Neural cell (in vitro differentiated cells): ENCODE results near the gene CAPN9. TPM values are rescaled to one million over a fixed set of nuclear protein-coding genes. Genes with fewer than 3 reads are reported as not detected.

Source experiments
- H2AFZ ChIP-seq: fragments of 200-600, 300-800 bp; sonication (generic), shearing (Covaris generic); 2 replicates; pipeline ENCODE4 v1.6.0; 2014; ENCODE audit warnings: low read depth, mild to moderate bottlenecking, antibody characterized with exemption, low read length, moderate library complexity
- H3F3A ChIP-seq: fragments of 200-600 bp; shearing (Covaris generic); 2 replicates; pipeline ENCODE4 v1.6.1; 2016; ENCODE audit warnings: mild to moderate bottlenecking, moderate library complexity, mixed read lengths, antibody characterized with exemption, low read length; ENCODE audit not compliant: insufficient read depth, poor library complexity, severe bottlenecking
- H3K27ac ChIP-seq: fragments of 200-600, 300-800 bp; sonication (generic), shearing (Covaris generic); 2 replicates; pipeline ENCODE4 v1.5.1; 2014; ENCODE audit warnings: mild to moderate bottlenecking, low read length, moderate library complexity
- H3K27me3 ChIP-seq: fragments of 300-800, 200-600 bp; sonication (generic), shearing (Covaris generic); 2 replicates; pipeline ENCODE4 v1.6.0; 2014; ENCODE audit warnings: mild to moderate bottlenecking, low read depth, low read length, moderate library complexity; ENCODE audit not compliant: insufficient read depth
- H3K36me3 ChIP-seq: fragments of 300-800, 200-600 bp; sonication (generic), shearing (Covaris generic); 2 replicates; pipeline ENCODE4 v1.5.1; 2014; ENCODE audit warnings: mild to moderate bottlenecking, antibody characterized with exemption, low read length, moderate library complexity; ENCODE audit not compliant: insufficient read depth
- H3K4me2 ChIP-seq: fragments of 300-800, 200-600 bp; sonication (generic), shearing (Covaris generic); 2 replicates; pipeline ENCODE4 v1.6.0; 2014; ENCODE audit warnings: mild to moderate bottlenecking, low read length
- H3K4me3 ChIP-seq: fragments of 300-800, 200-600 bp; sonication (generic), shearing (Covaris generic); 2 replicates; pipeline ENCODE4 v1.5.1; 2014; ENCODE audit warnings: mild to moderate bottlenecking, low read length, moderate library complexity
- H3K79me2 ChIP-seq: fragments of 200-600 bp; shearing (Covaris generic); replicated peaks from 2 replicates; pipeline ENCODE4 v1.6.0; 2014; ENCODE audit warnings: mild to moderate bottlenecking, low read length, moderate library complexity; ENCODE audit not compliant: insufficient read depth
- H3K9ac ChIP-seq: fragments of 300-800, 200-600 bp; sonication (generic), shearing (Covaris generic); 2 replicates; pipeline ENCODE4 v1.6.1; 2016; ENCODE audit warnings: mild to moderate bottlenecking, low read length, mixed read lengths
- H3K9me2 ChIP-seq: fragments of 200-600 bp; shearing (Covaris generic); 2 replicates; pipeline ENCODE4 v1.6.1; 2016; ENCODE audit warnings: mild to moderate bottlenecking, low read length, mixed read lengths; ENCODE audit not compliant: insufficient read depth
- H3K9me3 ChIP-seq: fragments of 200-600, 300-800 bp; sonication (generic), shearing (Covaris generic); 2 replicates; pipeline ENCODE4 v1.6.1; 2016; ENCODE audit warnings: mild to moderate bottlenecking, mixed run types, low read length, moderate library complexity, mixed read lengths
- H4K20me1 ChIP-seq: fragments of 200-600 bp; shearing (Covaris generic); 2 replicates; pipeline ENCODE4 v1.6.1; 2016; ENCODE audit warnings: mild to moderate bottlenecking, mixed run types; ENCODE audit not compliant: insufficient read depth
- EP300 ChIP-seq: fragments of 450-650 bp; conservative IDR thresholded peaks from 2 replicates; pipeline ENCODE4 v1.6.1; 2014; ENCODE audit warnings: antibody characterized with exemption, mild to moderate bottlenecking, moderate library complexity; ENCODE audit not compliant: poor library complexity, severe bottlenecking
- EZH2 ChIP-seq: fragments of 200-600, 300-800 bp; shearing (Covaris generic), sonication (generic); IDR thresholded peaks from 2 replicates; pipeline ENCODE4 v1.6.1; 2014; ENCODE audit warnings: antibody characterized with exemption, low read length, borderline replicate concordance, mild to moderate bottlenecking; ENCODE audit not compliant: insufficient read depth, poor library complexity, severe bottlenecking
- MXI1 ChIP-seq: fragments of 450-650 bp; conservative IDR thresholded peaks from 2 replicates; pipeline ENCODE4 v1.6.1; 2014; ENCODE audit warnings: antibody characterized with exemption, mild to moderate bottlenecking; ENCODE audit not compliant: poor library complexity, severe bottlenecking
- POLR2AphosphoS5 ChIP-seq: IDR thresholded peaks from 2 replicates; pipeline ENCODE4 v1.6.1; 2012
- RAD21 ChIP-seq: fragments of 450-650 bp; conservative IDR thresholded peaks from 2 replicates; pipeline ENCODE4 v1.6.1; 2014; ENCODE audit warnings: antibody characterized with exemption, mild to moderate bottlenecking, moderate library complexity
- SMC3 ChIP-seq: fragments of 450-650 bp; conservative IDR thresholded peaks from 2 replicates; pipeline ENCODE4 v1.6.1; 2014; ENCODE audit warnings: antibody characterized with exemption, mild to moderate bottlenecking, moderate library complexity; ENCODE audit not compliant: poor library complexity
- TAF1 ChIP-seq: IDR thresholded peaks from 2 replicates; pipeline ENCODE4 v1.6.1; 2012; ENCODE audit warnings: low read depth
- polyA plus RNA-seq: library from polyadenylated mRNA; depleted of rRNA; stranded (reverse); fragments of >200 nt; gene quantifications from 2 replicates; pipeline ENCODE4 v1.2.3, GENCODE V29; 2014
- TF ChIP-seq, protein P1 (sequence below): IDR thresholded peaks from 2 replicates; pipeline ENCODE4 v1.6.1; 2012; ENCODE audit warnings: borderline replicate concordance
- TF ChIP-seq, protein P2 (sequence below): fragments of 450-650 bp; IDR thresholded peaks from 2 replicates; pipeline ENCODE4 v1.5.1; 2014; ENCODE audit warnings: antibody characterized with exemption, mild to moderate bottlenecking, moderate library complexity; ENCODE audit not compliant: poor library complexity, severe bottlenecking

The CAPN9 gene
- polyA plus RNA-seq, 1 donor from 2014 or later = 0.14 TPM

GRCh38 chr1:230788561-230789275 is 41.5 kb downstream of the CAPN9 start:
- no peak overlapping the region for H3K9ac ChIP-seq
- H3F3A ChIP-seq = no peaks in the 10 kb centered on the region
- H4K20me1 ChIP-seq = no peaks in the 10 kb centered on the region
- H3K9me2 ChIP-seq = no peaks in the 10 kb centered on the region
- no peaks in the 10 kb centered on the region for H3K36me3 ChIP-seq
- TF ChIP-seq RAD21 = no peak
- no peak for TF ChIP-seq POLR2AphosphoS5
- TF ChIP-seq, protein P1, sequence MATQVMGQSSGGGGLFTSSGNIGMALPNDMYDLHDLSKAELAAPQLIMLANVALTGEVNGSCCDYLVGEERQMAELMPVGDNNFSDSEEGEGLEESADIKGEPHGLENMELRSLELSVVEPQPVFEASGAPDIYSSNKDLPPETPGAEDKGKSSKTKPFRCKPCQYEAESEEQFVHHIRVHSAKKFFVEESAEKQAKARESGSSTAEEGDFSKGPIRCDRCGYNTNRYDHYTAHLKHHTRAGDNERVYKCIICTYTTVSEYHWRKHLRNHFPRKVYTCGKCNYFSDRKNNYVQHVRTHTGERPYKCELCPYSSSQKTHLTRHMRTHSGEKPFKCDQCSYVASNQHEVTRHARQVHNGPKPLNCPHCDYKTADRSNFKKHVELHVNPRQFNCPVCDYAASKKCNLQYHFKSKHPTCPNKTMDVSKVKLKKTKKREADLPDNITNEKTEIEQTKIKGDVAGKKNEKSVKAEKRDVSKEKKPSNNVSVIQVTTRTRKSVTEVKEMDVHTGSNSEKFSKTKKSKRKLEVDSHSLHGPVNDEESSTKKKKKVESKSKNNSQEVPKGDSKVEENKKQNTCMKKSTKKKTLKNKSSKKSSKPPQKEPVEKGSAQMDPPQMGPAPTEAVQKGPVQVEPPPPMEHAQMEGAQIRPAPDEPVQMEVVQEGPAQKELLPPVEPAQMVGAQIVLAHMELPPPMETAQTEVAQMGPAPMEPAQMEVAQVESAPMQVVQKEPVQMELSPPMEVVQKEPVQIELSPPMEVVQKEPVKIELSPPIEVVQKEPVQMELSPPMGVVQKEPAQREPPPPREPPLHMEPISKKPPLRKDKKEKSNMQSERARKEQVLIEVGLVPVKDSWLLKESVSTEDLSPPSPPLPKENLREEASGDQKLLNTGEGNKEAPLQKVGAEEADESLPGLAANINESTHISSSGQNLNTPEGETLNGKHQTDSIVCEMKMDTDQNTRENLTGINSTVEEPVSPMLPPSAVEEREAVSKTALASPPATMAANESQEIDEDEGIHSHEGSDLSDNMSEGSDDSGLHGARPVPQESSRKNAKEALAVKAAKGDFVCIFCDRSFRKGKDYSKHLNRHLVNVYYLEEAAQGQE = no peak
- no peak for TF ChIP-seq TAF1
- TF ChIP-seq, protein P2, sequence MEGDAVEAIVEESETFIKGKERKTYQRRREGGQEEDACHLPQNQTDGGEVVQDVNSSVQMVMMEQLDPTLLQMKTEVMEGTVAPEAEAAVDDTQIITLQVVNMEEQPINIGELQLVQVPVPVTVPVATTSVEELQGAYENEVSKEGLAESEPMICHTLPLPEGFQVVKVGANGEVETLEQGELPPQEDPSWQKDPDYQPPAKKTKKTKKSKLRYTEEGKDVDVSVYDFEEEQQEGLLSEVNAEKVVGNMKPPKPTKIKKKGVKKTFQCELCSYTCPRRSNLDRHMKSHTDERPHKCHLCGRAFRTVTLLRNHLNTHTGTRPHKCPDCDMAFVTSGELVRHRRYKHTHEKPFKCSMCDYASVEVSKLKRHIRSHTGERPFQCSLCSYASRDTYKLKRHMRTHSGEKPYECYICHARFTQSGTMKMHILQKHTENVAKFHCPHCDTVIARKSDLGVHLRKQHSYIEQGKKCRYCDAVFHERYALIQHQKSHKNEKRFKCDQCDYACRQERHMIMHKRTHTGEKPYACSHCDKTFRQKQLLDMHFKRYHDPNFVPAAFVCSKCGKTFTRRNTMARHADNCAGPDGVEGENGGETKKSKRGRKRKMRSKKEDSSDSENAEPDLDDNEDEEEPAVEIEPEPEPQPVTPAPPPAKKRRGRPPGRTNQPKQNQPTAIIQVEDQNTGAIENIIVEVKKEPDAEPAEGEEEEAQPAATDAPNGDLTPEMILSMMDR = no peak
- H3K4me2 ChIP-seq = no peak overlapping the region
- no peaks in the 10 kb centered on the region for H3K27me3 ChIP-seq
- H3K79me2 ChIP-seq = no peaks in the 10 kb centered on the region
- H3K27ac ChIP-seq = no peak overlapping the region
- H3K4me3 ChIP-seq = no peak overlapping the region
- no peak overlapping the region for H2AFZ ChIP-seq
- H3K9me3 ChIP-seq = no peaks in the 10 kb centered on the region

DNA sequence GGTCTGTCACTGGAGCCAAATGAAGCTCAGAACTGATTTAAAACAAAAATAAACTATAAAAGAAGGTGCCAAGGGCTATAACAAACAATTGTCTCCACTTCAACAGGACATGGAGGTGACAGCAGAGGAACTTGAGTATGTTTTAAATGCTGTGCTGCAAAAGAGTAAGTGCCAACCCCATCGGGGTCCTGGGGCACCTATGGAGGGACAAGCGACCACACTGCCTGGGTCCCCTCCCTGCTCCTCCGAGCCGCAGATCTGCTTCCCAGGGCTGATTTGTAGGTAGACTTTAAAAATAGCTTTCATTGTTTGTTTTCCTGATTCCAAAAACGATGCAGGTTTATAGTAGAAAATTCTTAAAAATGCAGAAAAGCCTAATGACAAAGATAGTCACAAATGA is 42.8 kb downstream of the CAPN9 start:
- H3K9me3 ChIP-seq = no peaks in the 10 kb centered on the region
- H3K4me2 ChIP-seq = no peak overlapping the region
- no peak overlapping the region for H2AFZ ChIP-seq
- H3K4me3 ChIP-seq = no peak overlapping the region
- H4K20me1 ChIP-seq = no peaks in the 10 kb centered on the region
- no peaks in the 10 kb centered on the region for H3K27me3 ChIP-seq
- H3K9me2 ChIP-seq = no peaks in the 10 kb centered on the region
- TF ChIP-seq EP300 (no peak), POLR2AphosphoS5 (no peak), MXI1 (no peak), RAD21 (no peak), TAF1 (no peak), EZH2 (no peak), SMC3 (no peak)
- TF ChIP-seq, protein P2 = no peak
- TF ChIP-seq, protein P1 = no peak
- H3K36me3 ChIP-seq = no peaks in the 10 kb centered on the region
- no peaks in the 10 kb centered on the region for H3K79me2 ChIP-seq
- H3K27ac ChIP-seq = no peak overlapping the region
- H3K9ac ChIP-seq = no peak overlapping the region
- no peaks in the 10 kb centered on the region for H3F3A ChIP-seq
